AG04449 (cell line): ENCODE data around the gene SNTN.

ENCODE experiments used
- CTCF ChIA-PET: fragments of 350-600 bp; formaldehyde crosslinking; extraction: SDS; loops from one replicate; lab custom pipeline; 2021; ENCODE audit warnings: antibody characterized with exemption; lab: Yijun Ruan, JAX
- POLR2A ChIA-PET: fragments of 400-600, 350-600 bp; formaldehyde crosslinking; extraction: SDS; loops from one replicate; lab custom pipeline; 2020; ENCODE audit warnings: antibody characterized with exemption, inconsistent platforms; lab: Yijun Ruan, JAX
- DNase-seq: peaks from one replicate; pipeline ENCODE4 v3.0.0-alpha.2; 2010; ENCODE audit warnings: low read depth, low spot score
- H3K4me3 ChIP-seq: 2 replicates; pipeline ENCODE4 v1.5.1; 2011; ENCODE audit warnings: low read depth, mild to moderate bottlenecking, control low read depth, low read length
- TF ChIP-seq, protein P1 (sequence below): IDR thresholded peaks from one replicate; pipeline ENCODE4 v1.5.1; 2011; ENCODE audit warnings: mild to moderate bottlenecking, moderate library complexity, low read length, control low read depth, inconsistent platforms; ENCODE audit not compliant: insufficient read depth; ENCODE audit errors: missing control alignments

Gene SNTN

DNA sequence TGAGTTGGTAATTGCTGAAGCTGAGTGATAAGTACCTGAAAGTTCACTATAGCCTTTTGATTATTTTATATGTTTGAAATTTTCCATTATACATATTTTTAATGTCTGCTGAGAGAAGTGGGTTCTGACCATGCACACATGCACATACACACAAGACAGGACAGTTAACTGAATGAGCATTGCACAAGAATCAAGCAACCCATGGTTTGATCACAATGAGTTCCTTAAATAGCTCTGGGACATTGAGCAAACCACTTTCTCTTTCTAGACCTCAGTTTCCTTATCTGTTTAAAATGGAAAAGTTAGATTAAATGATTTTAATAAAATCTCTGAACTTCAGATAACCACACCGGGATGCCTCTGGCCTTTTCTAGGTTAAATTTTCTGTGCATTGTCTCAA lies 26.7 kb downstream of the SNTN start:
- CTCF ChIA-PET = no interaction called here
- POLR2A ChIA-PET = no interaction called here
- TF ChIP-seq, protein P1, sequence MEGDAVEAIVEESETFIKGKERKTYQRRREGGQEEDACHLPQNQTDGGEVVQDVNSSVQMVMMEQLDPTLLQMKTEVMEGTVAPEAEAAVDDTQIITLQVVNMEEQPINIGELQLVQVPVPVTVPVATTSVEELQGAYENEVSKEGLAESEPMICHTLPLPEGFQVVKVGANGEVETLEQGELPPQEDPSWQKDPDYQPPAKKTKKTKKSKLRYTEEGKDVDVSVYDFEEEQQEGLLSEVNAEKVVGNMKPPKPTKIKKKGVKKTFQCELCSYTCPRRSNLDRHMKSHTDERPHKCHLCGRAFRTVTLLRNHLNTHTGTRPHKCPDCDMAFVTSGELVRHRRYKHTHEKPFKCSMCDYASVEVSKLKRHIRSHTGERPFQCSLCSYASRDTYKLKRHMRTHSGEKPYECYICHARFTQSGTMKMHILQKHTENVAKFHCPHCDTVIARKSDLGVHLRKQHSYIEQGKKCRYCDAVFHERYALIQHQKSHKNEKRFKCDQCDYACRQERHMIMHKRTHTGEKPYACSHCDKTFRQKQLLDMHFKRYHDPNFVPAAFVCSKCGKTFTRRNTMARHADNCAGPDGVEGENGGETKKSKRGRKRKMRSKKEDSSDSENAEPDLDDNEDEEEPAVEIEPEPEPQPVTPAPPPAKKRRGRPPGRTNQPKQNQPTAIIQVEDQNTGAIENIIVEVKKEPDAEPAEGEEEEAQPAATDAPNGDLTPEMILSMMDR = no peak
- DNase-seq = no peak
- H3K4me3 ChIP-seq = no peak overlapping the region

DNA sequence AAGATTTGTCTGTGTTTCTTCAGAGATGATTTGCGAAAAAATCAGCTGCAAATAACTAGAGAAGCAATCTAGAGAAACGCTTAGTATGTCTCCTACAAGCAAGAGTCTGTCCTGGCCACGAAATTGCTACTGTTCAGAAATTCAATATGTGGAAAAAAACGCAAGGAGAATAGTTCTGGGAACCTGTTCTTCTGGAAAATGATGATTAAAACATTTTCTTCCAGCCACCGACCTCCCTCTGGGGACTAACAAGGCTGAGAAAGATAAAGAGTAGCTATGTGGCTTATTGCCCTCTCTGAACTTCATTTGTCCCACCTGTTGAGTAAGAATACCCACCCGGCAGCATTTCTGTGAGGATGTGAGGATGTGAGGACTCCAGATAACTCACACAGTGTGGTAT lies 31.6 kb downstream of the SNTN start:
- H3K4me3 ChIP-seq = no peak overlapping the region
- TF ChIP-seq, protein P1 = no peak
- no peak for DNase-seq
- CTCF ChIA-PET = no interaction called here
- POLR2A ChIA-PET = no interaction called here

DNA sequence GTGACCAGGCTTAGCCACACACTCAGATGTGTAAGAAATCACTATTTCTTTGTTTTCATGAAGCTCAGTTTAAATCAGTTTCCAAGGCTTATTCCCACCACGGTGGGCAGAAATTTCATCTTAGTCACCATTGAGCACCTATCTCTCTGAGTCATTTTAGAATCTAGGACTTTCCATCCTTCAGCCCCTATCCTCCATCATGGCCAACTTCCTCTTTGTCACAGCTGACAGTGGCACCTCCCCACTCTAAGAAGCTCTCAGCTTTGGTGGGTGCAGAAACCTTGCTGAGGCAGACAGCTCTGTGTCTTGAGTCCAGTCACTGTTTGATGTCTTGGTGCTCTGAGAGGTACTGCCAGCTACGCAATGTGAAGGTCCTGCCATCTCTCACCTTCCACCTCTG lies 32.9 kb downstream of the SNTN start:
- no peak for DNase-seq
- H3K4me3 ChIP-seq = no peak overlapping the region
- TF ChIP-seq, protein P1 = no peak
- CTCF ChIA-PET = no interaction called here
- POLR2A ChIA-PET = interaction anchor here (0.7 kb wide), 1 partner anchor 527 kb away, joined by 4 read pairs; no protein-coding TSS in a partner anchor

DNA sequence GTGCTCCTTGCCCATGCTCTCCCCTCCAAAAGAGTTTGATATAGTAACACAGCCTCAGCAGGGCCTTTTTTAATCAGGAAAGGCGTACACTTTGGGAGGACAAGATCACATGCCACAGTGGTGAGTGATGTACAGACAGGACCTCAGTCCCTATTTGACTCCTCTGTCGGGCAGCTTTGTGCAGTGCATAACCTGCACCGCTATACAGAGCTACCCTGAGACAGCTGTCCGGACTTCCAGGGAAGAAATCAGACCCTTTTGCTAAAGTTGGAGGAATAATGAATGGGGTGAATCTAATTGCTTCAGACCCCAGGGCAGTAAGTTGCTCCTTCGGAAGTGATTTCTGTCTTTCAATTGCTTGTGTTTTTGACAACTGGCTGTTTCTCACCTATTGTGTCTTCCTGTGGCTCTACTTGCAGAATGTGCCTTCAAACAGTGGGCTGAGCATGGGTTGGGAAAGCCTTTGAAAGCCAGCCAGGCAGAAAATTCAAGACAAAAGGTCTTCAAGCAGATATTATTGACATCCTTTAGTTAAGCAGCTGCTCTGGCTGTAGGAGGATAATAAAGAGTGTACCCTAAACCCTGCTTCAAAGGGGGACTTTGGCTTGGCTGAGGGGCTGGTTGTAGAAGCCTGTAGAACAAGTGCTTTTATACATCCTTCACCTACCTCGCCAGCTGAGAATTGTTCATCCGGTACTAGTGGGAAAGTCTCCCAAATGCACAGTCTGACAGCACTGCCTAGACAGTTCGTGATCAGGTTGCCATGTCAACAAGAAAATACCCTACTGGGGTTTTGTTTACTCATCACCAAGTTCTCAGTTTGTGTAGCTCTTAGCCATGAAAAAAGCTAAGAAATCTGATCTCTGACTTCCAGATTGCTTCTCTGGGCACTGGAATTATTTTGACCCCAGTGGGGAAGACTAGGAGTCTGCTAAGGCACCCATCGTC lies 35.1 kb downstream of the SNTN start:
- CTCF ChIA-PET = no interaction called here
- DNase-seq = no peak
- H3K4me3 ChIP-seq = no peak overlapping the region
- POLR2A ChIA-PET = no interaction called here
- TF ChIP-seq, protein P1 = no peak

DNA sequence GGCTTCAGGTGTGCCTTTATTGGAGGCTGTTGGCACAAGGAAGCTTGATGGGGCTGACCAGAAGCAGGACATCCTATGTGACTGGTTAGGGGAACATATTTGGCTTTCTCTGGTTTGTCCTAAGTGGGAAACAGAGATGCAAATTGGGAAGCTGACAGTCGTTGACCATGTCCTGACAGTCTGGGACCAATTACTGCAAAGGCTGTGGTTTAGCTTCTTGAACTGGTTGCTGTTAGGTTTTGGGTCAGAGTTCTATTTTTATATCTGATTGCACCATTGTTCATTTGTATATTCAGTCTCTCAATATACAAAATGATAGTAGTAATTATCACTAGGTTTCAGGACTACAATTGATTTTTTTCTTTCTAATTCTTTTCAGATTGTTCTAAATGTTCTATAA lies 36.8 kb downstream of the SNTN start:
- CTCF ChIA-PET = no interaction called here
- TF ChIP-seq, protein P1 = no peak
- H3K4me3 ChIP-seq = no peak overlapping the region
- POLR2A ChIA-PET = no interaction called here
- no peak for DNase-seq

DNA sequence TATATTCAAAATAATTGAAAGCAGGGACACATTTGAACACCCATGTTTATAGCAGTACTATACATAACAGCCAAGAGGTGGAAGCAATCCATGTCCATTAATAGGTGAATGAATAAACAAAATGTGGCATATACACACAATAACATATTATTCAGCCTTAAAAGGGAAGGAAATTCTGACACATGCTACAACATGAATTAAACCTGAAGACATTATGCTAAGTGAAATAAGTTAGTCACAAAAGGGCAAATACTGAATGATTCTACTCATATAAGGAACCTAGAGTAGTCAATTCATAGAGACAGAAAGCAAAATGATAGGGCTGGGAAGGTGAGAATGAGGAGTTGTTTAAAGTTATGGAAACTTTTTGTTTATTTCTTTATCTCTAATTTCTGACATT lies 40.9 kb downstream of the SNTN start:
- TF ChIP-seq, protein P1 = no peak
- ChIA-PET CTCF (interaction anchor here (0.7 kb wide), 1 partner anchor 658 kb away, joined by 3 read pairs; no protein-coding TSS in a partner anchor), POLR2A (no interaction called here)
- DNase-seq = no peak
- H3K4me3 ChIP-seq = no peak overlapping the region
